ENCODE results near the gene PLEKHO2. TPM values are rescaled to one million over a fixed set of nuclear protein-coding genes. Genes with fewer than 3 reads are reported as not detected.

Gene PLEKHO2
- total RNA-seq, 1 donor from 2014 or later, result 57.4 TPM

DNA sequence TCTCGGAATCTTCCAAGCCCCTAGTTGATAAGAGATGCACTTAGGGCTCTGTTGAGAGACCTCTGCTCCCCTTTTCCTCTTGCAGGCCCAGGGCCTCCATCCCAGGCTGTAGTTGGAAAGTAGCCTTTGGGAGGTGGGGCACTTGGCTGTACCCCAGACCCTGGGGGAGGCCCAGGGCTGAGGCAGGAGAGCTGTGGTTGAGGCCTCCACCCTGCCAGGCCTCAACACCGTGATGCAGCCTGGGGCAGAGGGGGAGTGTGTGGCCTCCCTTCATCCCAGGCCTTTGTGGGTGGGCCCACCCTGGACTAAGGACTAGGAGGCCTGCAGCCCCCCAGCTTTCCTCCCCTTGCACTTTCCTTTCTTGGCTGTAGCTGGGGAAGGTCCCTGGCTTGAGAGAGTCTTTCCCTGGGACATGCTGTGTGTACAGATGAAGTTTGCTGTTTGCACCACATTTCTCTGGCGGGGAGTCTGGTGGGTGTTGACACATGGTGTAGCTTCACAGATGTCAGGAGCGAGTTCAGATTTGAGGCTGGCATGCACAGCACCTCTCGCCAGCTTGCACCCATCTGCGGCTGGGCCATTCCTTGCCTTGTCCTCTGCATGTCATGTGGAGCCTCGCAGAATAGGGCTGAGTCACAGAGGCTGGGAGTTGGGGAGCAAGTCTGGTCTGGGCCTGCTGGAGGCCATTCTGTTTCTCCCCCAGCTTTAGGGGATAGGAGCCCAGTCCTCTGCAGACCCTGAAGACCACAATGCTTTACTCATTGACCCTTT is 13.7 kb downstream of the PLEKHO2 start:
- DNase-seq (ENCODE audit: low read depth in 2 of 2), result no peak

DNA sequence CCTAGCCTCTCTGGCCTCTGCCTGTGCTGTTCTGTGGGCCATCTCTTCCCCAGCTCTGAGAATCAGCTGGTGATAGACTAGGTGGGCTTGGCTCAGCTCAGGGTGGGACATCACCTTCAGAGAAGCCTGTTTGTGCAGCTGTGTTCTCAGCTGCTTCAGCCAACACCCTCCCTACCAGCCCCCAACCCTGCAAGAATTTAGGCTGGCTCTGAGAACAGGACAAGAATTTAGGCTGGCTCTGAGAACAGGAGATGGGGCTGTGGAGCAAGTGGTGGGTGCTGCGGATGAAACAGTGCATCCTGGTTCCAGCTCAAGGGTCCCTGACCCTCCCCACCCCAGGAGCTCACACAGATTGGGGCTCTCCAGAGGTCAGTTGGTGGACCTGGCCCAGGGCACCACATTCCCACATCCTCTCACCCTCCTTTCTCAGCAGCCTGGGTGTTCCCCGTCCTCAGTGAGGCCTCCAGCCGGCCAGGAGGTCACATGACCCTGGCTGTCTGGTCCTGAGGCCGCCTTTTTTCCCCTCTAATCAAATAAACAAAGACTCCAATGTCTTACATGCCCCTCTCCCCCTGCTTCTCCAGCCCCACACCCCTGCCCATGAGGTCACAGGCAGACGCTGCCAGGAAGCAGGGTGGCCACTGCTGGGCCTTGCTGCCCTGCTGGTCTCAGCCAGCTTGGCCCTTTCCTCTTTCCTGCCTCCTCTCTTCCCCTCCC is 14.9 kb downstream of the PLEKHO2 start:
- peak in 1 of 2 donors; percentile 59 for DNase-seq (ENCODE audit: low read depth in 2 of 2)

DNA sequence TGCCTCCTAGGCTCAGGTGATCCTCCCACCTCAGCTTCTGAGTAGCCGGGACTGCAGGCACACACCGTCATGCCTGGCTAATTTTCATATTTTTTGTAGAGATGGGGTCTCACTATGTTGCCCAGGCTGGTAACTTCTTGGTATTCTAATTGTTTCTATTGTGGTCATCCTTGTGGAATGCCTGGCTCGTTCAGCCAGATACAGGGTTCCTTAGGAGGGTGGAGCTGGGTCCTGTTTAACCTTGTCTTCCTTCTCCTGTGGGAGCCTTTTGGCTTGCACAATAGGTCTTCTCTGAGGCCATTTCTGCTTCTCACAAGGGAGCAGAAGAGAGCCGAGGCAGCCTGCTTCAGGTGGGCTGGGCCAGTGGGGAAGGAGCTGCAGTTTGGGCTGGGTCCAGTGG is 15.7 kb downstream of the PLEKHO2 start:
- DNase-seq (ENCODE audit: low read depth in 2 of 2), result no peak

DNA sequence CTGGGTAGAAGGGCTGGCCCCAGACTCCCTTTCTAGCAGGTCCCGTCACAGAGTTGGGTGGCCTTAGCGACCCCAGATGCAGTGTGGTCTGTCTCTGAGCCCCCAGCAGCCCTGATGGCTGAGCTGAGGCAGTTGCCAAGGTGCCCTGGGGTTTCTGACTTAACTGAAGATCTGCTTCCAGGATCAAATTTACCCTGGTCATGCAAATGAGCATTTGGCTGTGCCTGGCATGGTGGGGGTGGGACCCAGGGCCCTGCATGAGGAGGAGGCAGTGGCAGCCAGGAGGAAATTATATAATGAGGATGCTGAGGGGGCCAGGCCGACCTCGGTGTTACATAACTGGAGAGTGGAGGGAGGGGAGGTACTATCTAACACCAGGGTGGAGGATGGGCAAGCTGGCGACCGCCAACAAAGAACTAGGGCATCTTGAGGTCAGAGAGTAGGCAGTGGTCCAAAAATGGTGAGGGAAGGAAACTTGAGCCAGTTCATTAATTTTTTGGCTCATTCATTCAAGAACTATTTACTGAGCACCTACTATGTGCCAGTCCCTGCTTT is 16.4 kb downstream of the PLEKHO2 start:
- DNase-seq (ENCODE audit: low read depth in 2 of 2), result no peak

DNA sequence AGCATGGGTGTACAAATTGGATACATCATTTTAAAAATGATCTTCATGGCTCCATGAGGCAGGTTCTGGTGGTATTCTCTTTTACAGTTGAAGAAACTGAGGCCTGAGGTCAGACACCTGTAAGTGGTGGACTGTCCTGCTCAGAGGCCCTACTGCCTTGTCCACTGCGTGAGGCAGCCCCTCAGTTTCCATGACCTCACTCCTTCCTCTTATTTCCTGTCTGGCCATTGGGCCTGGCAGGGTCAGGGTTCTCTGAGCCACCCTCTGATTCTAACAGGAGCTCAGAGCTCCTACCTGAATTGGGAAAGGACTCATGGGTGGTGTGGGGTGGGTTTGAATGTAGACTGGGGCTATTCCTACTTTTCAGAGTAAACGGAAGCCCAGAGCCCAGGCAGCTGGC is 17.5 kb downstream of the PLEKHO2 start:
- peak in 1 of 2 donors; percentile 46 for DNase-seq (ENCODE audit: low read depth in 2 of 2)

DNA sequence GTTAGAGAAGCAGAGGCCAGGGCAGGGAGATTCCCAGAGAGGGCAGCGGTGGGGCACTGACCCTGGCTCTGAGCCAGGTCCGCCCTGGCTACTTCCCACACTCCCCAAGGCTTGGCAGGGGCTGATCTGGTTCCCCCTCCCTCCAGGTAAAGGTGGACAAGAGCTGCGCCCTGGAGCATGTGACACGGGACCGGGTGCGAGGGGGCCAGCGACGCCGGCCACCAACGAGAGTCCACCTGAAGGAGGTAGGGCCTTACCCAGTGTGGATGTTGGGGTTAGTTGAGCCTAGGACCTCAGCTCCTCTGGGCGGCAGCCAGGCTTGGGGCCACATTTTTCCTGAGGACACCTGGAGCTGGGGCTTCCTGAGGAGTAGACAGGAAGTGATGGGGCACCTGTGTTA is 19.6 kb downstream of the PLEKHO2 start:
- DNase-seq (ENCODE audit: low read depth in 2 of 2), result no peak

DNA sequence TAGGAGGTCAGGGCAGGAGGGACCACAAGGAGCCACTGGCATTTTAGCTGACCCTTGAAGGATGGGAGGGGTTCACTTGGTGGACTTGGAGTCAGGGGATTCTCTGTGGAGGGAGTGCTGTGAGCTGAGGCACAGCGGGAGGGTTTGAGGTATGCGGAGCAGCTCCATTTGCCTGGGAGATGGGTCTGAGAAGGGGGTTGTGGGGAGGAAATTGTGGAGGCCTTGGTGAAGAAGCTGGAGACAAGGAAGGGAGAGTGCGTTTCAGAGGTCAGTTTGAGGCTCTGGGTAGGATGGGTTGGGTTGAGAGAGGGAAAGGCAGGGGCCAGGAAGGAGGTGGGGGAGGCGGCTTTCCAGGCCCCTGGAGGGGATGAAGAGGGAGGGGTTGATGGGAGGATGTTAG is 20.2 kb downstream of the PLEKHO2 start:
- DNase-seq (ENCODE audit: low read depth in 2 of 2), result no peak

DNA sequence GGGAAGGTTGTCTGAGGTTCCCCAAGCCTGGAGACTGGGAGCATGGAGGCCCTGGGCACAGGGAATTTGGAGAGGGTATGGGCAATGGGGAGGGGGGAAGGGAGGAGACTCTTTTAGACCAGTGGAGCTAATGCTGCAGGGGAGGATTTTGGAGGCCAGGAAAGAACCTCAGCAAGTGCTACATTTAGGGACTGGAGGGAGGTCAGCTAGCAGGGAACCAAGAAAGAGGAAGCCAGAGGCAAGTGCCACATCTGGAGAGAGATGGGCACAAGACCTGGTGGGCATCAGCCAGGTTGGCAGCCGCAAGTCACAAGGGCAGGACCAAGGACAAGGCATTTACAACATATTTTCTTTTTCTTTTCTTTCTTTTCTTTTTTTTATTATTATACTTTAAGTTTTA is 20.7 kb downstream of the PLEKHO2 start:
- no peak for DNase-seq (ENCODE audit: low read depth in 2 of 2)

DNA sequence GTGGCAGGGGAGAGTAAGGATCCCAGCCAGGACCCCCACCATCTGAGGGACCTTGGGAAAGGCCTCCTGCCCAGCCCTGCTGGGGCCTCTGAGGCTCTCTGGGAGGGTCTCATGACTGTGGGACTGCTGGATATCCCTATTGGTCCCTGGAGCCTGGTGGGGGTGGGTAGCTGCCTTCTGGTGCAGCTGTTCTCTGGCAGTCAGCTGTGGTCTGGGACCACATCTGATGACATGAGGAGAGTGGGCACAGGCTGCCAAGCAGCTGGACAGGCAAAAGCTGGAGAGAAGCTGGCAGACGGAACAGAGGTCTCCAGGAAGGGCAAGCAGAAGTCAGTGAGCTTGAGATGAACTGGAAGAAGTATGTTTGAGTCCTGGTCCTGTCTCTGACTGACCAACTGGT is 22.4 kb downstream of the PLEKHO2 start:
- no peak for DNase-seq (ENCODE audit: low read depth in 2 of 2)

DNA sequence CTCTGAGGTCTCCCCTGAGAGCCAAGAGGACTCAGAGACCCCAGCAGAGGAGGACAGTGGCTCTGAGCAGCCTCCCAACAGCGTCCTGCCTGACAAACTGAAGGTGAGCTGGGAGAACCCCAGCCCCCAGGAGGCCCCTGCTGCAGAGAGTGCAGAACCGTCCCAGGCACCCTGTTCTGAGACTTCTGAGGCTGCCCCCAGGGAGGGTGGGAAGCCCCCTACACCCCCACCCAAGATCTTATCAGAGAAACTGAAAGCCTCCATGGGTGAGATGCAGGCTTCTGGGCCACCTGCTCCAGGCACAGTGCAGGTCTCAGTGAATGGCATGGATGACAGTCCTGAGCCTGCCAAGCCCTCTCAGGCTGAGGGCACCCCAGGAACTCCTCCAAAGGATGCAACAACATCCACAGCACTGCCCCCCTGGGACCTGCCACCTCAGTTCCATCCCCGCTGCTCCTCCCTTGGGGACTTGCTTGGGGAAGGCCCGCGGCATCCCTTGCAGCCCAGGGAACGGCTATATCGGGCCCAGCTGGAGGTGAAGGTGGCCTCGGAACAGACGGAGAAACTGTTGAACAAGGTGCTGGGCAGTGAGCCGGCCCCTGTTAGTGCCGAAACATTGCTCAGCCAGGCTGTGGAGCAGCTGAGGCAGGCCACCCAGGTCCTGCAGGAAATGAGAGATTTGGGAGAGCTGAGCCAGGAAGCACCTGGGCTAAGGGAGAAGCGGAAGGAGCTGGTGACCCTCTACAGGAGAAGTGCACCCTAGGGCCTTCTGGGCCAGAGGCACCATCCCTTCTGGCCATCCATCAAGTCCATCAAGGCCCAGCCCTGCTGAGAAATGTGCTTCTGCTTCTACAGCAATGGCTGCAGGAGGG is 23.6 kb downstream of the PLEKHO2 start:
- no peak for DNase-seq (ENCODE audit: low read depth in 2 of 2)

DNA sequence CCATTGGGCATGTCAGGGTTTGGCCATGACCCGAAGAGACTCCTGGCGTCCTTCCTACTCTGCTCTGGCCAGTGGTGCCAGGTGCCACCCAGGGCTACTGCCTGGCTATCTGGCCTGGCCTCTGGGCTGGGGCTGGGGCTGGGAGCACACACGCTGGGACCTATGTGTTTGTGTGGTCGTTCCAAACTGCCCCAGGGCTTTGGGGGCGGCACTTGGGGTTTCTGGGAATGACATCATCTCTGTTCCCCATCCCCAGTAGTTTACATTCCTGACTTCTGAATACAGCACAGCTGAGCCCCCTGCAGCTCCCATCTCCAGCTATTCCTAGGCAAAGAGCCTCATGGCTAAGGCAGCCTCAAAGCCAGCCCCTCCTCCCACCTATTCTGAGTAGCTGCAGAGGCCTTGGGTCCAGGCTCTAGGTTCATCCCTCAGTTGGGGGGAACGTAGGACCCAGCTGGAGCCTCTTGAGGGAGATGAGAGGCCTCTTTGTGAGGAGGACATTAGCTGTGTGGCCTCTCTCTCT is 24.3 kb downstream of the PLEKHO2 start:
- no peak for DNase-seq (ENCODE audit: low read depth in 2 of 2)

DNA sequence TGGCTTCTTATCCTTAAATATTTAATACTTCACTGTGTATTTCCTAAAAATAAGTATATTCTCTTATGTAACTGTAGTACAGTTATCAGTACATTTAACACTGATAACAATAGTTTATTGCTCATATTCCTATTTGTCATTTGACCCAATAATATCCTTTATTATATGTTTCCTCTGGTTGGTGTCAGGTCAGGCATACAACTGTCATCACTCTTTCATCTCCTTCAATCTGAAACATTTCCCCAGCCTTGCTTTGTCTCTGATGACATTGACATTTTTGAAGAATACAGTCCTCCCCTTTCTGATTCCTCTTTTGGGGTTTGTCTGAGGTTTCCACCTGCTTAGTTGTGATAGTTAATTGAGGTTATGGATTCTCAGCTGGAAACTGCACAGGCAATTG is 27.8 kb downstream of the PLEKHO2 start:
- peak; percentile 59 to 61 for DNase-seq (ENCODE audit: low read depth in 2 of 2)

DNA sequence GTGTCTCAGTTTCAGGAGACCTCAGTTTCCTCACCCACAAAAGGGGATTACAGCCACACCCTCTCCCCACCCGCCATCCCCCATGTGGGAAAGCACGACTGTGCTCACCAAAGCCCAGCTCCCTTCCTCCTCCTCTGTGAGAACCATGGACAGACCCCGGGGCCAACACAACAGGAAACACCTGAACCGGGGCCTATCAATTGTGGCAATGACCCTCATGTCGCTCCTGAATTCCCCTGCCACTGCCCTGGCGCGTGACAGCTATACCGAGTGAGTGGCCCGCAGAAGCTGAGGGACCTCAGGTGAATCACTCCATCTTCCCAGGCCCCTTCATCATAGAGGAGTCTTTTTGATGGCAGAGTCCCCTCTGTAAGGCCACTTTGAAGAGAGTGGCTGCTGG is 28.6 kb downstream of the PLEKHO2 start:
- peak; percentile 93 to 94 for DNase-seq (ENCODE audit: low read depth in 2 of 2)

DNA sequence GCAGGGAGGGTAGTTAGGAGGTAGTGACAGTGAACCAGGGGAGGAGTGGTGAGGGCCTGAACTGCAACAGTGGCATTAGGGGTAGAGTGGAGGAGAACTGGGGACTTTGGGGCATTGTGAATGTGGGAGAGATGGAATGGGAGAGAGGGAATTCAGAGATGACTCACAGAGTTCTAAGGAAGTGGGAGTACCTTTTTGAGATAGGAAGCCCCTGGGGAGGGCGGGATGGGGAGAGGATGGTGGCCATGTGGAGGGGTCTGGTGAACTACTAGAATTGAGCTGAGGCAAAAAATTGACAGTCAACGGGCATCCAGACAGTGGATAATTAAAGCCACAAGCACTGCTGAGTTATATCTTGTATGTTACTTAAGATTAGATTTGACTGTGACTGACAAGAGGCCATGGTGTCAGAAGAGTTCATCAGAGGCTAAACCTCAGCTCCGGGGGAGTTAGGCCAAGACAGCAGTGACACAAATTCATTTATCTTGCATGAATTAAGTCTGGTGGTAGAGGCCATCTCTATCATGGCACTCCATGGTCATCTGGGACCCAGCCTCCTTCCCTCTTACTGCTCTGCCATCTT is 34.0 kb downstream of the PLEKHO2 start:
- DNase-seq (ENCODE audit: low read depth in 2 of 2), result no peak

DNA sequence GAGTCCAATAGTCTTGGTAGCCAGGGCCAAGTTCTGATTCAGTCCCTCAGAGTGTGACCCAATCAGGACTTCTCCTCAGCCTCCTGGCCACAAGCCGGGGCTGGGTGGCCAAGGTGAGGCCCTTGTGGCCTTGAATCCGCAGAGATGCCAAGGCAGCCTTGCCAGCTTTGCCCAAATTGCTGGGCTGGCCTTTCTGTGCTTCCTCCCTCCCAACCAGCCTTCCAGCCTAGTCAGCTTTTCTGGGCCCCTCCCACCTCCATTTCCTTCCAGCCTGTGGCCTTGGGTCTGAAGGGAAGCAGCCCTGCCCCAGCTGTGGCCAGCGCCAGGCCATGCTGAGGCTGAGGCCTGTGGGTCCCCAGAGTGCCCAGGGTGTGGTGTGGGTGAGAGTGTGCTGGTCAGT is 35.7 kb downstream of the PLEKHO2 start:
- peak in 1 of 2 donors; percentile 50 for DNase-seq (ENCODE audit: low read depth in 2 of 2)

DNA sequence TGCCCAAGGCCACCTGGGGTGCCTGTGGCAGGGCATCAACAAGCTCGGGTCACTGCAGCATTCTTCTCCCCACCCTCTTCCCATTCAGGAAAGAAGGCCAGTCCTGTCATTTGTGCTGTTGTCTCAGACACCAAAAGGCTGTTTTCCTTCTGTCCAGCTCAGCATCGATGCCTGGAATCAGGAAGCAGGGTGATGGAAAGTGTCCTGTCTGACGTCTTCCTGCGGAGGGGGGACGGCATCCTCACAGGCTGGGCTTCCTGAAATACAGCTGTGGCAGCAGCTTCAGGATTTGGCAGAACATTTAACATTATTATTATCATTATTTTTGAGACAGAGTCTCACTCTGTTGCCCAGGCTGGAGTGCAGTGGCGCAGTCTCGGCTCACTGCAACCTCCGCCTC is 37.0 kb downstream of the PLEKHO2 start:
- peak; percentile 84 to 93 for DNase-seq (ENCODE audit: low read depth in 2 of 2)

DNA sequence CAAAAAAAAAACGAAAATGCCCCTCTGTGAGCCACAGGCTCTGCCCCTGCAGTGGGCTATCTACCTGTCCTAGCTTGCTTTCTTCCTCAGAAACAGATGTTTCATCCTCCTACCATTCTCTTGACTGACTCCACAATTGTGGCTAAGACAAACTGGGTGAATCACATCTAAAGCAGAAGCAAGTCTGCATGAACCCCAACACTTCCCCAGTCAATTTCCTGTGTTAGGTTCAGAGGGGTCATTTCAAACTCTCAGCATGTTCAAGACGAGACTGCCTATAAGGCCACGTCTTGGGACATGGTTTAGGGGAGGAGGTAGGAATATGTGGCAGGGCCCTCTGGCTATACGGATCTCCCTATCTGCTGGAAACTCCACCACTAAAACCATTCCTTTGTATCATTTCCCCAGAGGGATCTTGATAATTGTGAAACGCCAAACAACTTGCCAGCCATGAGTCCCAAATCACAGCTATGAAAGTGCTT is 41.4 kb downstream of the PLEKHO2 start:
- no peak for DNase-seq (ENCODE audit: low read depth in 2 of 2)

DNA sequence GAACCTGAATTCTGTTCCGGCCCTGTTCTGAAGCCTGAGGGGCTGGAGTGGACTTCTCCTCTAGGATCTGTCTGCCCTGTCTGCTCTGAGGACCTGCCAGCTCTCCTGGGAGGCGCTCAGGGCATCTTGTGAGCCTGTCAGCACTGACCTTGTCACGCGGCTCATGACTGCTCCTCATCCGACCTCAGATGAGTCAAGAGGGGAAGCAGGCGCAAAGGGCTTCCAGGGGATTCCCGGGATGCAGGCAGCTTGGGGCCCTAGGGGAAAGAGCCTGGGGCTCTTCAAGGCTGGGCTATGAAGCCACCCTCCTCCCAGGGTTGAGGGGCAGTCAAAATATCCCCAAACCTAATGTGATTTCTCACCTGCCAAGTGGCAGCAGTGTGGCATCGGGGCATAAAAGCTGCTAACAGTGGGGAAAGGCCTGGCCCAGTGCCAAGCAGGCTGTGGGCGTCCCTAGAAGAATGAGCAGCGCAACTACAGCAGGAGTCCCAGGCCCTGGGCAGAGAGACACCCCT is 42.3 kb downstream of the PLEKHO2 start:
- DNase-seq (ENCODE audit: low read depth in 2 of 2), result peak; percentile 69 to 95

DNA sequence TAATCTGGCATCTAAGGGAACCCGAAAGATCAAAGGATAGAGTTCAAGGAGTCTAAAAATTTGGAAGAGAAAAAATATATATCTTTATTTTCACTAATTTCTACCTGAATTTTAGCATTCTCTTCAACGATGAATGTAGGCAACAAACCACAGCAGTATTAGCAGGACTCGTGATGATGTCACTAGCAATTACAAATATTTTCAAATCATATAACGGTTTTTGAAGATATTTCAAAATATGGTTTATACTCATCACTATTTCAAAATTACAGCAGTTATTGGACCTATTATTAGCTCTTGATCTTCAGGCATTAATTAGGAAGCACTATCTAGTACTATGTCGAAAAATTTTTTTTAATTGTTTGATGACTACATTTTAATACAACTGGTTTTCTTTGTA is 43.0 kb downstream of the PLEKHO2 start:
- DNase-seq (ENCODE audit: low read depth in 2 of 2), result no peak

DNA sequence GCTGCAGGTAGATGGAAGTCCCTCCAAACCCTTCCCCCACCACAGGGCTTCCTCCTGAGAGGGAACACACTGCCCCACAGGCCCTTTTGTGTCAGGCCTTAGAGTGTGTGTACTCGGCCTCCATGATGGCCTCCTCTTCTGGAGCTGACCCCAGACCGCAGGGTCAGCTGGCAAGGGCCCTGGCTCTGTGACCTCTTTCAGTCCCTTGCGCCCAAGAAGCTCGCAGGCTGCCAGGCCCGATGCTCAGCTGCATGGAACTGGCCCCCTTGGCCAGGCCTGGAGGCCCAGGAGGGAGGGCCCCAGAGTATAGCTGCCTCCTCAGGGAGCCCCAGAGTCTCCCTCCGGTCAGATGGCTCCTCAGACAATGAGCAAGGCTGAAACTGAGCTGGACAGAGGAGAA is 46.6 kb downstream of the PLEKHO2 start:
- no peak for DNase-seq (ENCODE audit: low read depth in 2 of 2)

DNA sequence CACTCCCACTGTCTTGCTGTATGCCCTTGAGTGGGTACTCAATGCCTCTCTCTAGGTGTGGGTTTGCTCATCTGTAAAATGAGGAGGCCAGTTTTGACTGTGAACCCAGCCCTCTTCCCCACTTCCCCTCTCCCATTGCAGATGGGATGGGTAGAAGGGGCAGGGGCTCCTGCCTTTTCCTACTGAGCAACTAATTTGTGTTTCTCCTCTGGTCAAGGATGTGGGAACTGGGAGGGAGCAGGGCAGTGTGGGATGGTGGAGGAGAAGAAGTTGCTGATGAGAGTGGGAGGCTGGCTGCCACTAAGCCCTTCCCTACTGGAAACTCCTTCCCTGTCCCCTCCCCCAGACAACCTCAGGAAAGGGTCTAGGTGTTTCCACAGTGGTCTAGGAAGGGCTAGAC is 49.8 kb downstream of the PLEKHO2 start:
- DNase-seq (ENCODE audit: low read depth in 2 of 2), result no peak

Measured in dermis microvascular lymphatic vessel endothelial cell (primary cell).